Stromal cell of bone marrow (primary cell): ENCODE measurements around the gene UNC93B1.
"Not testable (repeated sequence)": the region's sequence is repeated elsewhere in the genome, so short reads cannot be mapped to it uniquely, and the experiment has no call there.

Experiments used
- DNase-seq: peaks from one replicate; pipeline ENCODE4 v3.0.0-alpha.2; 2012; ENCODE audit warnings: low read depth

The UNC93B1 gene

DNA sequence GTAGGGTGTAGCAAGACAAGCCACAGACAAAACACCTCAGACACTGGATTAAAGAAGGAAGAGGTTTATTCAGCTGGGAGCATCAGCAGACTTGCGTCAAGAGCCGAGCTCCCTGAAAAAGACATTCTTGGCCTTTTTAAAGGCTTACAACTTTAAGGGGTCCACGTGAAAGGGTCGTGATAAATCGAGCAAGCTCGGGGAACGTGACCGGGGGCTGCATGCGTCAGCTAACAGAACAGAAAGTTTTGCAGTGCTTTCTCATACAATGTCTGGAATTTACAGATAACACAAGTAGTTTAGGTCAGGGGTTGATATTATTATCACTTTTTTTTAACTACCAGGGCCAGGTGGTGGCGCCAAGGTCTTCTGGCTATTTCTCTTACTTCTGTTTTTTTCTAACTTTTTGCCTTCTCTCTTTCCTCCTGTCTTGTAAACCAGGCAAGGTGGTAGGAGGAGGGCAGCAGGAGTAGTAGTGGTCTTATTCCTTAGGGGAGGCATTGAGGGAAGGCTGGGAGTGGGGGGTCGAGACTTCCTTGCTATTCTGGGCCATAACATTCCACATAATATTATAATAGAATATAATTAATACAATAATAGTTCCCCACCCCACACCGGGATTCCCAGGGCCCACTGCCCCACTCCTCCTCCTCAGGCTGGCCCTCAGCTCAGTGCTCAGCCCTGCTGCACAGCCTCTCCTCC, 5.6 kb upstream of the UNC93B1 start:
- DNase-seq = no peak

DNA sequence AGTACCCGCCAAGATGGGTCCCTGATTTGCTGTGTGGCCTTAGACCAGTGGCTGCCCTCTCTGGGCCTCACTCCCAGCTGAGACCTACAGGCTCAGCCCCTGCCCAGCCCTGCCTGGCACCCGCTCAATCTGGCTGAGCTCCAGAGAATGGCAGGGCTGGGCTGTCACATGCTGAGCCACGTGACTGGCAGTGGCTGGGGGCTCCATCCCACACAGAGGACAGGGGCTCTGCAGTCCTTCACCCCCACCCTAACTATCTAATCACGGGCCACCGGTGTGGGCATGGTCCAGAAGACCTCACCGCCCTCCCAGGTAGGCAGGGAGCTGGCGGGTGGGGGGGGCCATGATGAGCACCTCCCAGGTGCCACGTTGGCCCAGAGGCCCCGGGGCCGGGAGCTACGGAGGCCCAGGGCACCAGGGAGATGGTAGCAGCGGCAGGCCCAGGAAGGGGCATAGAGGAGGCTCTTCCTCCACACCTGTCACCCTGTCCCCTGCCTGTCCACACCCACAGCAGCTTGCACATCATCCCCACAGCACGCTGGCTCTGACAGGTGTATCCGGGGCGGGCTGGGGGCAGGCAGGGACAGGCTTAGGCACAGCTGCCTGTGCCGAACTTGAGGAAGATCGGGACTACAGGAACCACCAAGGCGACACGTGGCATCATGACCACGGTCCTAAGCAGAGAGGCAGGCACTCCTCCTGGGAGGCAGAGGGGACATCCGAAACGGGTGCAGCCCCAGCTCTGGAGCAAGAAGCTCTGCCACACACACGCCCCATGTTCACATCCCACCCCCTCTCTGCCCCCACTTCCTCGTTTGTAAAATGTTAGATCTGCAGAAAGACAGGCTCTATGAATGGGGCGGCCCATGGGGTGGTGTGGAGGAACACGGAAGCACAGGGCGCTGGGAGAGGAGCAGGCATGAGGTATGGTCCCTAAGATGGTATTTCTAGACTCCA, 4.8 kb upstream of the UNC93B1 start:
- no peak for DNase-seq

DNA sequence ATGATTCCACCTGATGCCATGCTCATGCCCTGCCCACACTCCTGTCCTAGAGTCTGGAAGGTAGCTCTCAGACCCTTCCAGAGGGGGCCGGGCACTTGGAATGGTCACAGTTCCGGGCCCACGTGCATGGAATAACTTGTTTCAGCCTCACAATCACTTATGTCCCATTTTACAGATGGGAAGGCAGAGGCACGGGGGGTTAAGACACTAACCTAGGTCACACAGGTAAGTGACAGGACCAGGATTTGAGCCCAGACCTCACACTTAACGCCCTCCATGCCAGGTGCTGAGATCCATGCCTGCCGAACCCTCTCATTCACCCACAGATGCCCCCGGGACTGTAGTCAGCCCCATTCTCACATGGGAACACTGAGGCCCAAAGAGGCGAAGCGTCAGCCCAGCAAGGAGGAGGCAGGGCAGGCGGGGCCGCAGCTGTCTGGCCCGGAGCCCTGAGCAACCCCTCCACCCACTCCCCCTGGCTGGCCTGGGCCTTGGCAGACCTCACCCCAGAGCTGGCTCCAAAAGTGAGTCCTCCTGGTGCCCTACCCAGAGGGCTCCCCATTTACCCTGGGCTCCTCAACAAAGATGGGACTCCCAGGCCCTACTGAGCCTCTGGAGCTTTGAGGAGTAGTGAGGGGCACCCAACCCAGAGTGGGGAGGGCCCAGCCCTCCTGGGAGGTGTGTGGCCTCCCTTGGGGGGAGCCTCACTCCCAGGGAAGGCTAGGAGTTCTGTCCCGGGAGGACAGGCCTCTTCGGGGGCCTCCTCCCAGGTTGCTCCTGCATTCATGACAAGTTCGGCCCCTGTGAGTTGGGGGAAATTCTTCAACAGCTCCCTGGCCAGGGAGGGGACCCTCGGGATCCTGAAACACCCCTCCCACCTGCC, 3.8 kb upstream of the UNC93B1 start:
- no peak for DNase-seq

DNA sequence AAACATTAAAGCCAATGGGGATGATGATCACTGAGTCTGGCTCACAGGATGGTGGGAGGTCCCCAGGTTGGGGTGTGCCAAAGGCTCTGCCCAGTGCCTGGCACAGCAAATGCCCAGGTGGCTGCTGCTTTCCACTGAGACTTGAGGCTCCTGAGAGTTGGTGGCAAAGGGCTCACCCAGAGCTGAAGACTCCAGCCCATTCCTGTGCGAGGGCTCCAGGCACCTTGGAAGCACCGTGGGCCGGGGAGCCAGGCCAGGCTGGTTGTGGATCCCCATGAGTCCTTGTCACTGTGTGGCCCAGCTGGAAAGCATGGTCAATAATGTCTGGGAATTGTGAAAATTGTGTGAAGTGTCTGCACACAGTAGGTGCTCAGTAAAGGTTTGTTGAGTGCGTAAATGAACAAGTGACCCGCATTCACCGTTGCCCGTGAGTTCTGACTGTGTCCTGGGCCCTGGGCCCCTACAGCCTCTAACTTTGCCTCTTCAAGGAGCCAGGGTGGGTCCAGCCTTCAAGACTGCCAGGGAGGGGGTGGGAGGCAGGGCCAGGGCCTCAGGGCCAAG, 2.8 kb upstream of the UNC93B1 start:
- no peak for DNase-seq

DNA sequence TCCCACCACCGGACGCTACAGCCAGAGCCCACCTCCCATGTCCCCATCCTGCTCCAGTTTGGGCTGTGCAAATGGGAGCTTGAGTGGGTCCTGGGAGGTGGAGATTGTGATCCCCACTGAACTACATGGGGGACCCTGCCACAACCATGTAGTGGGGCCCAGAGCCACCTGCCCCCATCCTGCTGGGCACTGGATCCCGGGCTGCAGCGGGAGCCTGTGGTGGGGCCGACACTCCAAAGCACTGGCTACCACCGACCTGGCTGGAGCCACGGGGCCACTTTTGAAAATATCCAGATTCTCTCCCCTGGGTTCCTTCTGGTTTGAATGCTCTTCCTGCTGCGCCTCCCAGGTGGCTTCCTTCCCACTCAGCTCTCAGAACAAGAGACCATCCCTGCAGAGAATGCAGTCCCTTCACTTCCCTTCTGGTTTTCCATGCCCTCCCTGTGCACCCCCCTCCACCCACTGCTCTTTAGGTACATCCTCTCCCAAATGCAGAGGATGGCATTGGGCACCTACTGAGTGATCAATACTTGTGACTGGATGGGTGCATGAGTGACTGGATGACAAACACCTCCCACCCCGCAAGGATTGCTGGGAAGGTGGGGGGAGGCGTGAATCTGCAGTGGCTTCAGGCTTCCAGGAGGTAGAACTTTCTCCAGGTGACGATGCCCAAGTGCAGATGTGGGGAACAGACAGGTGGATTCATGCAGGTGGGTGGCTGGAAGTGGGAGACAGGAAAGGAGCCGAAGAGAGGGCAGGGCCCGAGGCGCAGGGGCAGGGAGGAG, 846 bp upstream of the UNC93B1 start:
- no peak for DNase-seq

DNA sequence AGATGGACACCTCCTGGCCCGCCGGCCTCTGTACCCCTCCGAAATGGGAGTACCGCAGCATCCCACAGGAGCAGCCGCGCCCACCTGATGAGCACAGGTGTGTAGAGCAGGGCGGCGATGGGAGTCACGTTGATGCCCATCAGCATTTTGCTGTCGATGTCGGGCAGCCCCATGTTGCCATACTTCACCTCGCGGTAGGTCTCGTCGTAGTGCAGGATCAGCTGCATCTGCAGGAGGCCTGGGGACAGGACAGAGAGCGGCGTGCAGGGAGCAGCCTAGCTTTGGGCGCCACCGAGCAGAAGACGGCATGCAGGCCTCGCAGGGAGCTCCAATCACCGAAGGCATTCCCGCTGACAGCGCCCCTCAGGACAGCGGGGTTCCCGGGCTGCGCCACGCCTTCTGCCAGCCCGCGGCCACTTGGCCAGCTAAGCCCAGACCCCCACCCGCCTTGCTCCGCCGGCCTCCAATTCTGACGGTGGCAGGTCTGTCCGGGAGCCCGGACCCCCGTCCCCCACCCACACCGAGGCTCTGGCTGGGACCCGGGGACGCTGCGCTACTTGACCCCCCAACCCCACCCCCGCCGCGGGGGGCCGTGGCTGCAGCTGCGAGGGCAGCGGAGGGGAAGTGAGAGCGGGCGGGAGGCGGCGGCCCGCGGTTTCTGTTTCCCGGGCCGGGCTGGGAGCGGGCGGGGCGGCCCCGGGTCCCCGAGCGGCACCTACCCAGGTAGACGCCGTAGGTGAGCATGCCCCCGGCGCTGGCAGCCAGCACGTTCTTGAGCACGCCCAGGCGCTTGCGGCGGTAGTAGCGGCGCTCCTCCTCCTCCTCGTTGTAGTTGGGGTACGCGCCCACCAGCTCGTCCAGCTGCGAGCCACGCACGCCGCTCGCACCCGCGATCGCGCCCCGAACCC, 705 bp downstream of the UNC93B1 start:
- no peak for DNase-seq

DNA sequence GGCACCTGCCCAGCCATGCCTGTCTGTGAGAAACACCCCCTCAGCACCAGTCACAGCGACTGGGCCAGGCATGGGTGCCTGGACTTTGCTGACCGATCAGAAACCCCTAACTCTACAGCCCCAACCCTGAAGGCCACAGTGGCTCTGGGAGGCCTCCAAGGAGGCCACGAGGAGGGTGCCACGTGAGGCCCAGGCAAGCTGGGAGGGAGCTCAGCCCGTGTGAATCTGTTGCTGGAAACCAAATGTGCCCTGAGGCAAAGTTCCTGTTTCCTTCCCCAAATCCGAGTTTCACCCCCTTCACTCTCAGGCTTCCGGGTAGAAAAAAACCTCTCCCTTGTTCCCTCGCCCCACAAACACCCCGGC, 1.3 kb downstream of the UNC93B1 start:
- DNase-seq = no peak

DNA sequence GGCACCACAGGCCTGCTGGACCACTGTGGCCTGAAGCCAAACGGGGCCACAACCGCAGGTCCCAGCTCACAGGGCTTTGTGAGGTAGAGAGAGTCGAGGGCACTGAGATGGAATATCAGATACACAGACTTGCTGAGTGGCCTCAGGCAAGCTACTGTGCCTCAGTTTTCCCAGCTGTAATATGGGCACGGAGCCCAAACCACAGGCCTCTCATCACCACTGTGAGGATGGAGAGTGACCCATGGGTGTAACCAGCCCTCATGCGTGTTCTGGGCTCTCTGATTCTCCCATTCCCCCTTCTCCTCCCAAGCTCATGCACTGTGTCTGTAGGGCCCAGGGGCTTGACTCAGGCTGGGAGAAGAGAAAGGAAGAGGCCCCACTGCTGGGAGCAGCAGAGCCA, 4.2 kb downstream of the UNC93B1 start:
- DNase-seq = no peak

DNA sequence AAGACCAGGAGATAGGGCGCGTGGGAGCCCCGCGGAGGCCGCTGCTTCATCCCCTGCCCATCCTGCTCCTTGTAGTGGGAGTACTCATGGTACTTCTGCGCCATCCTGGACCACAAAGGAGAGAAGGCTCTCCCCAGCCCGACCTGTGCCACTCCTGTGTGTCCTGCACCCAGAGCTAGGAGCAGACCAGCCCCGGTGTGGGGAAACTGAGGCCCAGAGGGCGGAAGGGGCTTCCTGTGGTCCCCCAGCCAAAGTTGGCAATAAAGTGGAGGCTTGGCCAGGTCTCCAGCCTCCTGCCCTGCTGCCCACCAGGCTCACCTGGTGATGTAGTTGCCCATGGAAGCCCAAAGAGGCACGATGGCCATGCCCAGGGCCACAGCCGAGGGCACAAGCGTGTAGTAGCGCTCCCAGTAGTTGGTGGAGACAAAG, 4.7 kb downstream of the UNC93B1 start:
- no peak for DNase-seq

DNA sequence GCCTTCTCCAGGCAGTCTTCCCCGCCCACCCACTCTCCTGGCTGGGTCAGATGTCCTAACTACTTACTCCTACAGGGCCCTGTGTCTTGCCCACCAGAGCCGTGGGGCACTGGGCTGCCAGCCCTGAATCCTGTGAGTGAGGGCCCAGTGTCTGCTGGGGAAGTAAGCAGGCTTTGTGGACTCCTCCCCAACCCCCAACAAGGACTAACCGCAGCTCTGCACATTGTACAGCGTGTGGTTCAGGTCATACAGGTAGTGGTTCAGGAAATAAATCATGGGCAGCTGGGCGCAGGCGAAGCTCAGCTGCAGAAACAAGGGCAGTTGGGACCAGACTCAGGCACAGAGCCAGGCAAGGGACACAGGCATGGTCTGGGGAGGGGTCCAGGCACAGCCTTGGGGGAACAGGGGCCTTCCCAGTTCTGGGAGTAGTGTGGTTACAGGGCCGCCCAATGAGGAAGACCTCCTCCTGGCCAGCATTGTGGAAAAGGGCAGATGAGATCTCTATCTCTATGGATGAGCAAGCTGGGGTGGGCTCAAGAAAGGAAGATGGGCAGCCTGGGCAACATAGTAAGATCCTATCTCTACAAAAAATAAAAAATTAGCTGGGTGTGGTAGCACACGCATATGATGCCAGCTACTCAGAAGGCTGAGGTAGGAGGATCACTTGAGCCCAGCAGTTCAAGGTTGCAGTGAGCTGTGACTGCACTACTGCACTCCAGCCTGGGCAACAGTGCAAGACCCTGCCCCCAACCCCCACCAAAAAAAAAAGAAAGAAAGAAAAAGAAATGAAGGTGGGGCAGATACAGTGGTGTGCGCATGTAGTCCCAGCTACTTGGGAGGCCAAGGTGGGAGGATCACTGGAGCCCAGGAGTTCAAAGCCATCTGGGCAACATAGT, 5.5 kb downstream of the UNC93B1 start:
- DNase-seq = no peak

DNA sequence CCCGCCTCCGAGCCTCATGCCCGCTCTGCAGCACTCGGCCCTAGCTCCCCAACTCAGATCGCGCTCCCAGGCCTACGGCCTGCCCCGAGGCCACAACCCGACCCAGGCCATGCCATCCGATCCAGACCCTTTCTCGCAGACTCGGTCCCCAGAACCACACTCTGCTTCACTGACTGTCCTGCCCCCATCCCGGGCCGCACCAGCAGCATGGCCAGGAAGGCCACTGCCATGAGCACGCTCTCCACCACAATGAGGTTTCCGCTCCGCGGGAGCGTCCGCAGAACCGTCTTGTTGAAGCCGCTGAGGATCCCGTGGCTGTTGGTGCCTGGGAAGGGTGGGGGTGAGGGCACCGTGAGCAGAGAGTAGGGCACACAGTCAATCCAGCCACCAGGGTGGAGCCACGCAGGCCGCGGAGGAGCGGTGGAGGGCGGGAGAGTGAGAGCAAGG, 6.4 kb downstream of the UNC93B1 start:
- no peak for DNase-seq

DNA sequence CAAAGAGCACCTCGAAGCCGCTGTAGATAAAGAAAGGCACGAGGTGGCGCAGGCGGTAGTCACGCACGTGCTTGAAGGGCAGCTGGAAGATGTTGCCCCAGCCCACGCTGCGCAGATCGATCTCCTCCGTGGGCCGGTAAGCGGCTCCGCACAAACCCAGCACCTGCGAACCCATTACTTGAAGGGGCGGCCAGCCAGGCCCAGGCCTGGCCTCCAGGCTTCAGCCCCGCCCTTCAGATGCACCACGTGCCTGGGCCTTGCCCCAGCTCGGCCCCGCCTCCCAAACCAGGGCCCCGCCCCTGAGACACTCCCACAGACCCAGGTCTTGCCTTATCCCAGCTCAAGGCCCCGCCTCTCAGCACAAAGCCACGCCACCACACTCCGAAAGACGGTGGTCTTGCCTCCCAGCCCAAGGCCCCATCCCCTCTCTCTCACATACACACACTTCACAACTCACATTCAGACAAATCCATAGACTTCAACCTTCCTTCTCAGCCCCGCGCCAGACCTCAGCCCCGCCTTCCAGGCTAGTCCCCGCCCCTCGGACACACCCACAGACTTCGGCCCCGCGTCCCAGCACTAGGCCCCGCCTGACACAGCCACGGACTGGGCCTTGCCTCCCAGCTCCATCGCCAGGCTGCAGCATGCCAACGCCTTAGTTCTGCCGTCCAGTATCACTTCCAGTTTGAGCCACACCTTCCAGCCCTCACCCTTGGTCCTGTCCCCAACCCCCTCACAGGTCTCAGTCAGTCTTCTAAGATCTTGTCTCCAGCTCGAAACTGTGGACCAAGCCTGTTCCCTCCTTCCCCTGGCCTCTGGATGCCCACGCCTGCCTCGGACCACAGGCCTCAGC, 7.0 kb downstream of the UNC93B1 start:
- DNase-seq = no peak

DNA sequence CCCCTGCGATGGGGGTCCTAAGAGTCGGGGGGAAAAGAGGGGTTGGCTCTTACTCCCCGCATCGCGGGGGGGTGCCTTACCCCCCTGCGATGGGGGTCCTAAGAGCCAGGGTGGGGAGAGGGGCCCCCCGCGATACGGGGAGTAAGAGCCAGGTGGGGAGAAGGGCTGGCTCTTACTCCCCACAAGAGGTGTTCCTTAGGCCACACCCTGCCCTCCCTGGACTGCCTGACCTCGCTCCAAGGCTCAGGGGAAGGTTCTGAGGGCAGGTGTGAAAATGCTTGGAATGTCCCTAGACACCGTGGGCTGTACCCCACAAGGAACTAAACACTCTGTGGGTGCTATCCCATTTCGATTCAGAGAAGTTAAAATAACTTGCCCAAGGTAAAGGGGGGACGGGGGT, 7.8 kb downstream of the UNC93B1 start:
- DNase-seq = no peak

DNA sequence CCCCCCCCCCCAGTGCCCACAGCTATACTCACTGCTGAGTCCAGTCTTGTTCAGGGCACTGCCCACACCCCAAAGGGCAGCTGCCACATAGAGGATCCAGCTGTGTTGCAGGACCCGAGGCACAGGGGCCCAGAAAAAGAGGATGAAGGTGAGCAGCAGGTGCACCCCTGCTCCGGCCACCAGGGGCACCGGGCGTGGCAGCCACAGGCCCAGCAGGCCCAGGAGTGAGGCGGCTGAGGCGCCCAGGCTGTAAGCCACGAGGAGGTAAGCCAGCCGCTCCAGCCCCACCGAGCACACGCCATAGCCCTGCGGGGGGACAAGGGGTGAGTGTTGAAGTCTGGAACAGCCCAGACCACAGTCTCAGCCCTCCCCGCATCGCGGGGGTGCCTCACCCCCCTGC, 8.3 kb downstream of the UNC93B1 start:
- not testable (repeated sequence) for DNase-seq

DNA sequence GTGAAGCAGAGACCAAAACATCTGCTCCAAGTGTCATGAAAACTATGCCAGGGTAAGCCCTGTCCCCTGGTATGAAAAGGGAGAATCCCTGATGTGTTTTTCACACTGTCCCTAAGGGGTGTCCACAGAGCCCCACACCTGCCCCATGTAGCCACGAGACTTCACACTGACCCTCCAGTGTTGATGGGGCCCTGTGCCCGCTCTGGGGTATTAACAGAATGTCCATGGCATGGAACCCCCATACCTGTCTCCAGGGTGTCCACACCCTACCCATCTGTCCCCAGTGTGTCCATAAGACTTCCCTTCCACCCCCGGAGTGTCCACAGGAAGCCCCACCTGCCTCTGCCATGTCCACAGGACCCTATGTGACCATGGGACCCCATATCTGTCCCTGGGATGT, 8.8 kb downstream of the UNC93B1 start:
- not testable (repeated sequence) for DNase-seq

DNA sequence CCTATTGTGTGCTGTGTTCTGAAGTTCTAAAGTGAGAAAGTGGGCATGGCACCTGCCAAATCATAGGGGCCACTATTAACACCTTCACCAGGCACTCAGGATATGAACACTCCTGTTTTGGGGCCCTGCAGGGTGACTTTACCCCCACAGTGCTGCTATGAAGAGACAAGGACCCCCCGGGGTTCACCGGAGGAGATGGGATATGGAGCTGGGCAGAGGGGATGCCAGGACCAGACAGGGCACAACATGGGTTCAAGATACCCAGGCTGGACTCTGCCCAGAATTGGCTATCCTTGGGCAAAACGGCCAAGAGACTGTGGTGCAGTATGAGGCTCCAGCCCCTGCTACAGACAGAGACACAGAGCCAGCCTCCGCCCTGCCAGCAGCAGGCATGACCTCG, 9.5 kb downstream of the UNC93B1 start:
- DNase-seq = not testable (repeated sequence)

DNA sequence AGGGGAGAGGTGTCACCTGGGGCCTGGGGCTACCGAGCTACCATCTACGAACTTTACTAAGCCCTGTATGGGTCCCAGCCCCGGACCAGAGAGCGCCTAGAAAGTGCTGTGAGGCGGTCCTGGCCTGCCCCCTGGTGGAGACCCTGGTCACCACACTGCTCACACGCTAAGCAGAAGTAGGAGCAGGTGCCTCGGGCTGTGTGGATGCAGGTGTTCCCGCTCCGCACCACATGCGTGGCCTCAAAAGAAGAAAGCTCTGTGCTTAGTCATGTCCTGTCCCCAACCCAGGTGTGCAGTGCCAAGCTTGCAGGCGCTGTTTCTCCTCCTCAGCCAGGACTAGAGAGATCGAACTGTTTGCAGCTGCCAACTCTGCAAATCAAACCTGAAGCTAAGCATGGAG, 10.1 kb downstream of the UNC93B1 start:
- DNase-seq = not testable (repeated sequence)
